ENCODE measurements around the gene AHDC1.

The AHDC1 gene

GRCh38 chr1:27585684-27586083, 18.3 kb downstream of the AHDC1 start:
- no peak overlapping the region for H3K9ac ChIP-seq (ENCODE audit: low read depth, low read length)
- peaks cover 81% of the 10 kb centered on the region for H4K20me1 ChIP-seq (ENCODE audit: insufficient read depth, low read length)
- H2AFZ ChIP-seq (ENCODE audit: low read depth, low read length) = no peak overlapping the region
- H3K4me2 ChIP-seq (ENCODE audit: insufficient read depth, low read length) = no peak overlapping the region
- H3K4me1 ChIP-seq (ENCODE audit: insufficient read depth, low read length) = no peaks in the 10 kb centered on the region
- H3K4me3 ChIP-seq (ENCODE audit: low read depth in 1 of 2, low read length in 2 of 2) = no peak overlapping the region
- TF ChIP-seq EZH2 (IDR thresholded peaks at IDR 0.05; ENCODE audit: borderline replicate concordance, low read depth, low read length, severe bottlenecking) (no peak), CTCF (IDR thresholded peaks at IDR 0.05; ENCODE audit: borderline replicate concordance, extremely low read depth, low read length, poor library complexity, severe bottlenecking) (no peak)
- H3K36me3 ChIP-seq (ENCODE audit: insufficient read depth, low read length) = peaks cover 36% of the 10 kb centered on the region
- no peak for ATAC-seq (ENCODE audit: insufficient read depth, low read depth)
- no peak for DNase-seq
- H3K9me3 ChIP-seq (ENCODE audit: insufficient read depth, low read length, severe bottlenecking) = no peaks in the 10 kb centered on the region
- H3K27ac ChIP-seq (ENCODE audit: low read length) = no peak overlapping the region
- no peaks in the 10 kb centered on the region for H3K27me3 ChIP-seq (ENCODE audit: insufficient read depth, low read length, poor library complexity)
- H3K79me2 ChIP-seq (ENCODE audit: insufficient read depth, low read length) = peaks cover 97% of the 10 kb centered on the region

- ATAC-seq (ENCODE audit: insufficient read depth, low read depth) (no peak), DNase-seq (no peak)
- Histone ChIP-seq H4K20me1 (ENCODE audit: insufficient read depth, low read length) (peaks cover 78% of the 10 kb centered on the region), H2AFZ (ENCODE audit: low read depth, low read length) (no peak overlapping the region), H3K9me3 (ENCODE audit: insufficient read depth, low read length, severe bottlenecking) (no peaks in the 10 kb centered on the region), H3K27ac (ENCODE audit: low read length) (no peak overlapping the region), H3K4me3 (ENCODE audit: low read depth in 1 of 2, low read length in 2 of 2) (no peak overlapping the region), H3K79me2 (ENCODE audit: insufficient read depth, low read length) (peaks cover 97% of the 10 kb centered on the region), H3K4me1 (ENCODE audit: insufficient read depth, low read length) (no peaks in the 10 kb centered on the region), H3K4me2 (ENCODE audit: insufficient read depth, low read length) (no peak overlapping the region), H3K9ac (ENCODE audit: low read depth, low read length) (no peak overlapping the region), H3K36me3 (ENCODE audit: insufficient read depth, low read length) (peaks cover 30% of the 10 kb centered on the region), H3K27me3 (ENCODE audit: insufficient read depth, low read length, poor library complexity) (no peaks in the 10 kb centered on the region)
- no peak for TF ChIP-seq CTCF (IDR thresholded peaks at IDR 0.05; ENCODE audit: borderline replicate concordance, extremely low read depth, low read length, poor library complexity, severe bottlenecking)
- TF ChIP-seq EZH2 (IDR thresholded peaks at IDR 0.05; ENCODE audit: borderline replicate concordance, low read depth, low read length, severe bottlenecking) = no peak
These were observed 19.5 kb downstream of the AHDC1 start for GRCh38 chr1:27584453-27584852.

- Histone ChIP-seq H3K79me2 (ENCODE audit: insufficient read depth, low read length) (peaks cover 96% of the 10 kb centered on the region), H3K4me1 (ENCODE audit: insufficient read depth, low read length) (no peaks in the 10 kb centered on the region), H3K4me3 (ENCODE audit: low read depth in 1 of 2, low read length in 2 of 2) (no peak overlapping the region), H3K9me3 (ENCODE audit: insufficient read depth, low read length, severe bottlenecking) (no peaks in the 10 kb centered on the region), H2AFZ (ENCODE audit: low read depth, low read length) (no peak overlapping the region), H3K9ac (ENCODE audit: low read depth, low read length) (no peak overlapping the region), H3K36me3 (ENCODE audit: insufficient read depth, low read length) (peaks cover 20% of the 10 kb centered on the region), H3K27ac (ENCODE audit: low read length) (no peak overlapping the region), H3K27me3 (ENCODE audit: insufficient read depth, low read length, poor library complexity) (no peaks in the 10 kb centered on the region), H4K20me1 (ENCODE audit: insufficient read depth, low read length) (peaks cover 75% of the 10 kb centered on the region), H3K4me2 (ENCODE audit: insufficient read depth, low read length) (no peak overlapping the region)
- DNase-seq (no peak), ATAC-seq (ENCODE audit: insufficient read depth, low read depth) (no peak)
- TF ChIP-seq CTCF (IDR thresholded peaks at IDR 0.05; ENCODE audit: borderline replicate concordance, extremely low read depth, low read length, poor library complexity, severe bottlenecking) (no peak), EZH2 (IDR thresholded peaks at IDR 0.05; ENCODE audit: borderline replicate concordance, low read depth, low read length, severe bottlenecking) (no peak)
These were observed 20.5 kb downstream of the AHDC1 start for GRCh38 chr1:27583479-27583878.

GRCh38 chr1:27581823-27582243, 22.1 kb downstream of the AHDC1 start:
- Histone ChIP-seq H3K4me2 (ENCODE audit: insufficient read depth, low read length) (no peak overlapping the region), H3K27ac (ENCODE audit: low read length) (no peak overlapping the region), H4K20me1 (ENCODE audit: insufficient read depth, low read length) (peaks cover 70% of the 10 kb centered on the region), H3K9me3 (ENCODE audit: insufficient read depth, low read length, severe bottlenecking) (no peaks in the 10 kb centered on the region), H3K4me1 (ENCODE audit: insufficient read depth, low read length) (no peaks in the 10 kb centered on the region), H3K79me2 (ENCODE audit: insufficient read depth, low read length) (peaks cover 96% of the 10 kb centered on the region), H2AFZ (ENCODE audit: low read depth, low read length) (no peak overlapping the region), H3K4me3 (ENCODE audit: low read depth in 1 of 2, low read length in 2 of 2) (no peak overlapping the region), H3K9ac (ENCODE audit: low read depth, low read length) (no peak overlapping the region), H3K36me3 (ENCODE audit: insufficient read depth, low read length) (peaks cover 9% of the 10 kb centered on the region; the same call in 1 of the 2 replicates), H3K27me3 (ENCODE audit: insufficient read depth, low read length, poor library complexity) (no peaks in the 10 kb centered on the region)
- TF ChIP-seq CTCF (IDR thresholded peaks at IDR 0.05; ENCODE audit: borderline replicate concordance, extremely low read depth, low read length, poor library complexity, severe bottlenecking) = no peak
- TF ChIP-seq EZH2 (IDR thresholded peaks at IDR 0.05; ENCODE audit: borderline replicate concordance, low read depth, low read length, severe bottlenecking) = no peak
- DNase-seq (no peak), ATAC-seq (ENCODE audit: insufficient read depth, low read depth) (no peak)
